ENCODE data around the gene AP2B1.

DNA sequence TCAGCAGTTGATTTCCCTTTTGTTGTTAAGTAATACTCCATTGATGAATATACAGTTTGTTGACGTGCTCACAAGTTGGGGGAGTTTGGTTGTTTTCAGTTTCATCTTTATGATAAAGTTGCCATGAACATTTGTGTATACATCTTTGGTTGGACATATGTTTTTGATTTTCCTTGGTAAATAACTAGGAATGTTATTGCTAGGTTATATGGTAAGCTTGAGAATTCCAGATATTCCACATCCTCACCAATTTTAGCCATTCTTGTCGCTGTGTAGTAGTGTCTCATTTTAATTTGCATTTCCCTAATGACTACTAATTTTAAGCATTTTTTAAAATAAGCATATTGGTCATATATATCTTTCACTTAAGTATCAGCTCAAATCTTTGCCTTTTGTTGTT lies 89.3 kb downstream of the AP2B1 start:
- TF ChIP-seq, protein P1, sequence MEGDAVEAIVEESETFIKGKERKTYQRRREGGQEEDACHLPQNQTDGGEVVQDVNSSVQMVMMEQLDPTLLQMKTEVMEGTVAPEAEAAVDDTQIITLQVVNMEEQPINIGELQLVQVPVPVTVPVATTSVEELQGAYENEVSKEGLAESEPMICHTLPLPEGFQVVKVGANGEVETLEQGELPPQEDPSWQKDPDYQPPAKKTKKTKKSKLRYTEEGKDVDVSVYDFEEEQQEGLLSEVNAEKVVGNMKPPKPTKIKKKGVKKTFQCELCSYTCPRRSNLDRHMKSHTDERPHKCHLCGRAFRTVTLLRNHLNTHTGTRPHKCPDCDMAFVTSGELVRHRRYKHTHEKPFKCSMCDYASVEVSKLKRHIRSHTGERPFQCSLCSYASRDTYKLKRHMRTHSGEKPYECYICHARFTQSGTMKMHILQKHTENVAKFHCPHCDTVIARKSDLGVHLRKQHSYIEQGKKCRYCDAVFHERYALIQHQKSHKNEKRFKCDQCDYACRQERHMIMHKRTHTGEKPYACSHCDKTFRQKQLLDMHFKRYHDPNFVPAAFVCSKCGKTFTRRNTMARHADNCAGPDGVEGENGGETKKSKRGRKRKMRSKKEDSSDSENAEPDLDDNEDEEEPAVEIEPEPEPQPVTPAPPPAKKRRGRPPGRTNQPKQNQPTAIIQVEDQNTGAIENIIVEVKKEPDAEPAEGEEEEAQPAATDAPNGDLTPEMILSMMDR (IDR thresholded peaks at IDR 0.05) = no peak
- no peak for TF ChIP-seq POLR2A (IDR thresholded peaks at IDR 0.05)

All from stomach (tissue), 4 donors.